ENCODE results near the gene RBPJL. TPM values are rescaled to one million over a fixed set of nuclear protein-coding genes. Genes with fewer than 3 reads are reported as not detected.

Gene RBPJL
- total RNA-seq, 1 donor from 2014 or later = 0.18 TPM

- intact Hi-C loops (cut with micrococcal nuclease) = loop anchor here (5.0 to 10.0 kb wide), 4 partner anchors 327 to 615 kb away; no protein-coding TSS in a partner anchor
- Mint-ChIP-seq H3K36me3 (ENCODE audit: low read depth) (peaks cover 19% of the 10 kb centered on the region), H3K27me3 (ENCODE audit: insufficient read depth) (no peaks in the 10 kb centered on the region), H3K9me3 (no peaks in the 10 kb centered on the region), H3K4me1 (ENCODE audit: low read depth) (peaks cover 49% of the 10 kb centered on the region), H3K27ac (no peak overlapping the region), H3K4me3 (no peak overlapping the region)
- DNase-seq (ENCODE audit: low spot score) = no peak
Observed at GRCh38 chr20:45299786-45300185, 6.9 kb upstream of the RBPJL start.

- H3K4me3 Mint-ChIP-seq = no peak overlapping the region
- H3K27me3 Mint-ChIP-seq (ENCODE audit: insufficient read depth) = no peaks in the 10 kb centered on the region
- no peak overlapping the region for H3K27ac Mint-ChIP-seq
- no peaks in the 10 kb centered on the region for H3K9me3 Mint-ChIP-seq
- H3K4me1 Mint-ChIP-seq (ENCODE audit: low read depth) = peaks cover 49% of the 10 kb centered on the region
- no peak for DNase-seq (ENCODE audit: low spot score)
- H3K36me3 Mint-ChIP-seq (ENCODE audit: low read depth) = peaks cover 17% of the 10 kb centered on the region
- intact Hi-C loops (cut with micrococcal nuclease) = loop anchor here (1.0 to 10.0 kb wide), 3 partner anchors 8 to 454 kb away; no protein-coding TSS in a partner anchor
Observed at GRCh38 chr20:45300961-45301360, 5.7 kb upstream of the RBPJL start.

GRCh38 chr20:45301824-45302271 lies 4.8 kb upstream of the RBPJL start:
- DNase-seq (ENCODE audit: low spot score) = no peak
- H3K4me1 Mint-ChIP-seq (ENCODE audit: low read depth) = peaks cover 49% of the 10 kb centered on the region
- peak overlapping the region; percentile 89 for H3K27ac Mint-ChIP-seq
- H3K36me3 Mint-ChIP-seq (ENCODE audit: low read depth) = peaks cover 14% of the 10 kb centered on the region
- peak overlapping the region; percentile 70 for H3K4me3 Mint-ChIP-seq
- intact Hi-C loops (cut with micrococcal nuclease) = loop anchor here (1.0 to 10.0 kb wide), 3 partner anchors 9 to 453 kb away; no protein-coding TSS in a partner anchor
- no peaks in the 10 kb centered on the region for H3K27me3 Mint-ChIP-seq (ENCODE audit: insufficient read depth)
- no peaks in the 10 kb centered on the region for H3K9me3 Mint-ChIP-seq

- Mint-ChIP-seq H3K4me3 (peak overlapping the region; percentile 11), H3K36me3 (ENCODE audit: low read depth) (peaks cover 14% of the 10 kb centered on the region), H3K27me3 (ENCODE audit: insufficient read depth) (peaks cover 3% of the 10 kb centered on the region), H3K4me1 (ENCODE audit: low read depth) (peaks cover 57% of the 10 kb centered on the region), H3K27ac (peak overlapping the region; percentile 54), H3K9me3 (no peaks in the 10 kb centered on the region)
- intact Hi-C loops (cut with micrococcal nuclease) = loop anchor here (5.0 to 10.0 kb wide), 2 partner anchors 332 to 451 kb away; no protein-coding TSS in a partner anchor
- DNase-seq (ENCODE audit: low spot score) = no peak
Observed at GRCh38 chr20:45303586-45304463, 2.8 kb upstream of the RBPJL start.

- no peak overlapping the region for H3K27ac Mint-ChIP-seq
- intact Hi-C loops (cut with micrococcal nuclease) = loop anchor here (5.0 to 10.0 kb wide), 2 partner anchors 332 to 450 kb away; no protein-coding TSS in a partner anchor
- DNase-seq (ENCODE audit: low spot score) = no peak
- H3K27me3 Mint-ChIP-seq (ENCODE audit: insufficient read depth) = peaks cover 3% of the 10 kb centered on the region
- H3K4me1 Mint-ChIP-seq (ENCODE audit: low read depth) = peaks cover 50% of the 10 kb centered on the region
- H3K9me3 Mint-ChIP-seq = no peaks in the 10 kb centered on the region
- H3K4me3 Mint-ChIP-seq = no peak overlapping the region
- H3K36me3 Mint-ChIP-seq (ENCODE audit: low read depth) = peaks cover 12% of the 10 kb centered on the region
Observed at GRCh38 chr20:45304464-45304999, 2.1 kb upstream of the RBPJL start.

- H3K36me3 Mint-ChIP-seq (ENCODE audit: low read depth) = peaks cover 9% of the 10 kb centered on the region
- H3K27me3 Mint-ChIP-seq (ENCODE audit: insufficient read depth) = peaks cover 3% of the 10 kb centered on the region
- H3K4me3 Mint-ChIP-seq = no peak overlapping the region
- H3K9me3 Mint-ChIP-seq = no peaks in the 10 kb centered on the region
- H3K27ac Mint-ChIP-seq = no peak overlapping the region
- H3K4me1 Mint-ChIP-seq (ENCODE audit: low read depth) = peaks cover 43% of the 10 kb centered on the region
- intact Hi-C loops (cut with micrococcal nuclease) = loop anchor here (10.0 kb wide), 1 partner anchor 450 kb away; no protein-coding TSS in a partner anchor
- no peak for DNase-seq (ENCODE audit: low spot score)
Observed at GRCh38 chr20:45305262-45305661, 1.4 kb upstream of the RBPJL start.

- H3K4me1 Mint-ChIP-seq (ENCODE audit: low read depth) = peaks cover 35% of the 10 kb centered on the region
- H3K4me3 Mint-ChIP-seq = no peak overlapping the region
- intact Hi-C loops (cut with micrococcal nuclease) = loop anchor here (10.0 kb wide), 1 partner anchor 448 kb away; no protein-coding TSS in a partner anchor
- H3K36me3 Mint-ChIP-seq (ENCODE audit: low read depth) = peaks cover 17% of the 10 kb centered on the region
- DNase-seq (ENCODE audit: low spot score) = no peak
- peaks cover 3% of the 10 kb centered on the region for H3K27me3 Mint-ChIP-seq (ENCODE audit: insufficient read depth)
- no peaks in the 10 kb centered on the region for H3K9me3 Mint-ChIP-seq
- H3K27ac Mint-ChIP-seq = no peak overlapping the region
Observed at GRCh38 chr20:45307076-45307640, 518 bp downstream of the RBPJL start.

- H3K36me3 Mint-ChIP-seq (ENCODE audit: low read depth) = peaks cover 17% of the 10 kb centered on the region
- peaks cover 3% of the 10 kb centered on the region for H3K27me3 Mint-ChIP-seq (ENCODE audit: insufficient read depth)
- H3K9me3 Mint-ChIP-seq = no peaks in the 10 kb centered on the region
- no peak within 1 kb of the TSS for H3K27ac Mint-ChIP-seq
- no peak within 1 kb of the TSS for H3K4me3 Mint-ChIP-seq
- intact Hi-C loops (cut with micrococcal nuclease) = loop anchor here (10.0 kb wide), 1 partner anchor 447 kb away; no protein-coding TSS in a partner anchor
- peaks cover 26% of the 10 kb centered on the region for H3K4me1 Mint-ChIP-seq (ENCODE audit: low read depth)
- no peak for DNase-seq (ENCODE audit: low spot score)
Observed at GRCh38 chr20:45308117-45308778, 1.6 kb downstream of the RBPJL start, which contains the start of gene MATN4. MATN4 (minus strand) TSS chr20:45308299; CDS start chr20:45305582, 2,717 bp downstream.

- no peak for DNase-seq (ENCODE audit: low spot score)
- H3K4me3 Mint-ChIP-seq = no peak overlapping the region
- H3K27me3 Mint-ChIP-seq (ENCODE audit: insufficient read depth) = peaks cover 3% of the 10 kb centered on the region
- H3K27ac Mint-ChIP-seq = no peak overlapping the region
- intact Hi-C loops (cut with micrococcal nuclease) = loop anchor here (10.0 kb wide), 1 partner anchor 446 kb away; no protein-coding TSS in a partner anchor
- no peaks in the 10 kb centered on the region for H3K9me3 Mint-ChIP-seq
- peaks cover 13% of the 10 kb centered on the region for H3K36me3 Mint-ChIP-seq (ENCODE audit: low read depth)
- H3K4me1 Mint-ChIP-seq (ENCODE audit: low read depth) = peaks cover 17% of the 10 kb centered on the region
Observed at GRCh38 chr20:45309075-45309474, 2.4 kb downstream of the RBPJL start.

GRCh38 chr20:45311589-45312211 lies 5.1 kb downstream of the RBPJL start:
- peak; percentile 63 for DNase-seq (ENCODE audit: low spot score)
- intact Hi-C loops (cut with micrococcal nuclease) = loop anchor here (1.0 to 2.0 kb wide), 2 partner anchors 8 to 17 kb away; no protein-coding TSS in a partner anchor
- Mint-ChIP-seq H3K4me1 (ENCODE audit: low read depth) (peaks cover 27% of the 10 kb centered on the region), H3K27me3 (ENCODE audit: insufficient read depth) (peaks cover 5% of the 10 kb centered on the region), H3K9me3 (no peaks in the 10 kb centered on the region), H3K36me3 (ENCODE audit: low read depth) (peaks cover 8% of the 10 kb centered on the region), H3K4me3 (no peak overlapping the region), H3K27ac (no peak overlapping the region)

- Mint-ChIP-seq H3K27ac (no peak overlapping the region), H3K9me3 (no peaks in the 10 kb centered on the region), H3K4me1 (ENCODE audit: low read depth) (peaks cover 30% of the 10 kb centered on the region), H3K27me3 (ENCODE audit: insufficient read depth) (peaks cover 3% of the 10 kb centered on the region), H3K4me3 (no peak overlapping the region), H3K36me3 (ENCODE audit: low read depth) (peaks cover 11% of the 10 kb centered on the region)
- no peak for DNase-seq (ENCODE audit: low spot score)
- intact Hi-C loops (cut with micrococcal nuclease) = no loop called here
Observed at GRCh38 chr20:45312241-45312640, 5.6 kb downstream of the RBPJL start.
